GM18868 (cell line): ENCODE data around the gene HDAC6.
"Not testable (repeated sequence)": the region's sequence is repeated elsewhere in the genome, so short reads cannot be mapped to it uniquely, and the experiment has no call there.

Experiments used
- ATAC-seq: cut with Tn5 transposase; IDR thresholded peaks from one replicate; pipeline ENCODE4 v1.9.1; 2021; ENCODE audit warnings: mild to moderate bottlenecking, moderate library complexity; ENCODE audit not compliant: unreplicated experiment

HDAC6 gene

DNA sequence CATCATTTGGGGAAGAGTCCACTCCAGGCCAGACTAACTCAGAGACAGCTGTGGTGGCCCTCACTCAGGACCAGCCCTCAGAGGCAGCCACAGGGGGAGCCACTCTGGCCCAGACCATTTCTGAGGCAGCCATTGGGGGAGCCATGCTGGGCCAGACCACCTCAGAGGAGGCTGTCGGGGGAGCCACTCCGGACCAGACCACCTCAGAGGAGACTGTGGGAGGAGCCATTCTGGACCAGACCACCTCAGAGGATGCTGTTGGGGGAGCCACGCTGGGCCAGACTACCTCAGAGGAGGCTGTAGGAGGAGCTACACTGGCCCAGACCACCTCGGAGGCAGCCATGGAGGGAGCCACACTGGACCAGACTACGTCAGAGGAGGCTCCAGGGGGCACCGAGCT is 21.2 kb downstream of the HDAC6 start:
- ATAC-seq: no peak

DNA sequence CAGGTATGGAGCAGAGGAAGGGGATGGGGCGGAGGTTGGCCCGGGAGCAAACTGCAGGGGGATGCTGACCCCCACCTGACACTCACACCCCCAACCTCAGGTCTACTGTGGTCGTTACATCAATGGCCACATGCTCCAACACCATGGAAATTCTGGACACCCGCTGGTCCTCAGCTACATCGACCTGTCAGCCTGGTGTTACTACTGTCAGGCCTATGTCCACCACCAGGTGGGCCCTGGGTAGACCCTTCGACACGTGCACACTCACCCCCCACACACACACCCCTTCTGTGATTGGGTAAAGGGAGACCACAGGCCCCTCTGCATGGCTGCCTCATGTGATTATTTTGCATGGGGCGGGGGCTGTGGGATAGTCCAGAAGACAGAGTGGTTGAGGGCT is 22.2 kb downstream of the HDAC6 start:
- no peak for ATAC-seq

DNA sequence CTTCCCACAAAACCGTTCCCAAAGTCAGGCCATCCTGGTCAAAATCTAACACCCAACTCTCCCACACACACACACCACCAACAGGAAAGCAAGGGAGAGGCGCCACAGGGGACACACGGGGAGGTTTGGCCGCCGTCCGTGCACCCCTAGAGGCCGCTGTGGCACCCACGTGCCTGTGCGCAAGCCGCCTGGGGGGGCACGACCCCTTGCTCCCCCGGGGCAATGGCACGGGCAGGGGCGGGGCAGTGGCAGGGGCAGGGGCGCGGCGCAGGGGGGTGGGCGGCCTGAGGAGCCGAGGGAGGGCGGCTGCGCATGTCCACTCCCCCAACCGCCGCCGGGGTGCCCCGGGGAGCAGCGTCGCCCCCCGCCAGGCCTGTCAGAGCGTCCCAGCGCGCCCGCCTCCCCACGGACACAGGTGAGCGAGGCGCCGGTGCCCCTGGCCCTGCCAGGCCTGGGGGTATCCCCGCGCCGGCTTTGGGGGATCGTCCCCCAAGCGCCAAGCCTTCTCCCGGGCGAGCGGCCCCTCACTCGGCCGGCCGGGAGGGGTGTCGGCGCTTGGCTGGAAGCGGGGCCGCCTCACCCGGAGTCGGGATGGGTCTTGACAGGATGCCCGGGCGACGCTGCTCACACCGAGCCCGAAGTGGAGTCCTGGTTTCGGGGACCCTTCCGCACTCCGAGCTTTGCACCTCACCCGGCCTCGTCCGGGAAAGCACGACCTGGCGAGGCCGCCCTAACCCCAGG is 24.4 kb downstream of the HDAC6 start, which contains the start of gene ERAS:
ERAS (plus strand) TSS at position 379 of the 741 bp plus-strand sequence. CDS start 2,611 bp downstream, outside the sequence.
- no peak for ATAC-seq

- ATAC-seq: no peak
Observed at GRCh38 chrX:48826876-48827653, 25.2 kb downstream of the HDAC6 start.

DNA sequence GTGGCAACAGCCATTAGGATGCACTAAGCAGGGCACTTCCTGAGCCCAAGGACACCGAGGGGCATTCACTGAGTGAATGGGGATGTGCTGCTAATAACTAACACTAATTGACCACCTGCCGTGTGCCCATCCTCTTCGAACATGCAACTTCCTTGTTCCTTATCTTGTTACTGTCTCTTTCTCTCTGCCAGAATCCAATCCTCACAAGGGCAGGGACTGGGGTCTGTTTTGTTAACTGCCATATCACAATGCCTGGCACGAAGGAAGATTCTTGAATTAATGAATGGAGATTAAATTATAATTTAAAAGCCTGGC is 25.7 kb downstream of the HDAC6 start:
- ATAC-seq: no peak

DNA sequence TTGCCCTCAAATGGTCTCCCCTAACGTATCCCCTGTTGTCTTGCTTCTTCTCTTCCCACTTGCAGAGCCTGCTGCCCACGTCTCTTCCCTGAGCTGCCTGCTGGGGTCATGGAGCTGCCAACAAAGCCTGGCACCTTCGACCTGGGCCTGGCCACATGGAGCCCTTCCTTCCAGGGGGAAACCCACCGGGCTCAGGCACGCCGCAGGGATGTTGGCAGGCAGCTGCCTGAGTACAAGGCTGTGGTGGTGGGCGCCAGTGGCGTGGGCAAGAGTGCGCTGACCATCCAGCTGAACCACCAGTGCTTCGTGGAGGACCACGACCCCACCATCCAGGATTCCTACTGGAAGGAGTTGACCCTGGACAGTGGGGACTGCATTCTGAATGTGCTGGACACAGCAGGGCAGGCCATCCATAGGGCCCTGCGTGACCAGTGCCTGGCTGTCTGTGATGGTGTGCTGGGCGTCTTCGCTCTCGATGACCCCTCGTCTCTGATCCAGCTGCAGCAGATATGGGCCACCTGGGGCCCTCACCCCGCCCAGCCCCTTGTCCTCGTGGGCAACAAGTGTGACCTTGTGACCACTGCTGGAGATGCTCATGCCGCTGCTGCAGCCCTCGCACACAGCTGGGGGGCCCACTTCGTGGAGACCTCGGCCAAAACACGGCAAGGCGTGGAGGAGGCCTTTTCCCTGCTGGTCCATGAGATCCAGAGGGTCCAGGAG is 27.3 kb downstream of the HDAC6 start:
- no peak for ATAC-seq

- ATAC-seq: no peak
Observed at GRCh38 chrX:48831136-48831908, 29.5 kb downstream of the HDAC6 start.

DNA sequence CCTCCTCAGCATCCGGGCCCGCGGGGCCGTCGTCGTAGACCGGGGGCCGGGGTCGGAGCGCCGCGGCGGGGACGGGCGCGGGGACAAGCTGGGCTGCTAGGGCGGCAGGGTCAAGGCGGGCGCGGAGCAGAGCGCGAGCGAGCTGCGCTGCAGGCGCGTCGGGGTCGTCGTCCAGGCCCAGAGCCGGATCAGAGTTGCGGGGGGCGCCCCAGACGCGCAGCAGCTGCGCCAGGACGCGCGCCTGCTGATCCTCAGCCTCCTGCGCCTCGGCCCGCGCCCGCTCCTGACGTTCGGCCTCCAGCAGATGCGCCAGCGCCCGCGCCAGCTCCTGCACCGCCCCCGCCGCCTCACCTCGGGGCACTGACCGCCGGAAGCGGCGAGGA is 30.0 kb downstream of the HDAC6 start:
- no peak for ATAC-seq

DNA sequence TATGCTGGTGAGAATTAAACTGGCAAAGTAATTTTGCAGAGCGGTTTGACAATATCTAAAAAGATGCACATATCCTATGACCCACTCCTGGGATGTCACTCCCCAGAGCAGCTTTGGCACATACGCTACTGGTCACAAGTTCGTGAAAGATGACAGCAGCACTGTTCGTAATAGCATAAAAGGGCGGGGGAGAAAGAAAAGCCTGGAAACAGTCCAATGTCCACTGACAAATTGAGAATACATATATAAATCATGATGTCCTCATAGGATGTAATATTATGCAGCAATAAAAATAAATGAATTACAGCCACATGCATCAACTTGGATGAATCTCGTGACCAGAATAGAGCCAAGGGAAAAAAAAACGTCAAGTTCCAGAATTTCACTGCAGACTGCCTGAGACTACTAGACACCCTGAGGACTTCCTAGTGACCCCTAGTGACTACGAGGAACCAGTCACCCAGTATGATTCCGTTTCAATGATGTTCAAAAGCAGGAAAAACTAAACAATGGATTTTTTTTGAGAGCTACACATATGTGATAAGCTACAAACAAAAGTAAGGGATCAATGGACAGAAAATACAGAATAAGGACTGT is 31.8 kb downstream of the HDAC6 start:
- no peak for ATAC-seq

- ATAC-seq: no peak
Observed at GRCh38 chrX:48834383-48834709, 32.5 kb downstream of the HDAC6 start.

DNA sequence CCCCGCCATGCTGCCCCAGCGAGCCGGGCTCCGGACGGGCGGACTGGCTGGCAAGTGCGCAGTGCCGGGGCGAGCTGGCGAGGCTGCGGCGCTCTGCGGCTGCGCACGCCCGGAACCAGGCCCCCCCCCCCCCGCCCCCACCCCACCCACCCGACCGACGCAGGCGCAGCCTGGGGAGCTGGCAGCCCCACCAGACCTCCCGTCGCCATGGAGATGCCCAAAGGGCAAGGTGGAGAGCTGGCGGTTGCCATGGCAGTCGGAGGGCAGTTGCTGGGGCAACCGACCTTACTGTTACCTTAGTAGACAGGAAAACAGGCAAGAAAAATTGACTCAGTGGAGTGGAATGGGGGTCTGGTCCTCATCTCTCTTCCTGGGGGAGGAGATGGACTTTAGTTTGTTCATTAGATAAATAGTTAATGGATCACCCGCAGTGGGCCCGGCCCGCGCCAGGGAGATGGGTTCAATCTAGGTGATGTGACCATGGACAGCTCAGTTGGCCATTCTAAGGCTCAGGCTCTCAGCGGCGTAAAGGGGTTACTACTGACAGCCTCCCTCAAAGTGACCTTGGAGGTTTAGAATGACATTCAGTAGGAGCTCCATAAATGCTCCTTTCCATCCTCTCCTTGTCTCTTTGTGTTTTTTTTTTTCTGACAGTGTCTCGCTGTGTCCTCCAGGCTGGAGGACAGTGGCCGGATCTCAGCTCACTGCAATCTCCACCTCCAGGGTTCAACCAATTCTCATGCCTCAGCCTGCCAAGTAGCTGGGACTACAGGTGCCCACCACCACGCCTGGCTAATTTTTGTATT is 33.9 kb downstream of the HDAC6 start, which contains the start of gene PCSK1N:
PCSK1N (minus strand) TSS at position 87 of the 806 bp plus-strand sequence; CDS start at position 9, 78 bp downstream.
- no peak for ATAC-seq

GRCh38 chrX:48839686-48840085 is 37.8 kb downstream of the HDAC6 start:
- no peak for ATAC-seq

GRCh38 chrX:48848847-48849246 is 47.0 kb downstream of the HDAC6 start:
- no peak for ATAC-seq

DNA sequence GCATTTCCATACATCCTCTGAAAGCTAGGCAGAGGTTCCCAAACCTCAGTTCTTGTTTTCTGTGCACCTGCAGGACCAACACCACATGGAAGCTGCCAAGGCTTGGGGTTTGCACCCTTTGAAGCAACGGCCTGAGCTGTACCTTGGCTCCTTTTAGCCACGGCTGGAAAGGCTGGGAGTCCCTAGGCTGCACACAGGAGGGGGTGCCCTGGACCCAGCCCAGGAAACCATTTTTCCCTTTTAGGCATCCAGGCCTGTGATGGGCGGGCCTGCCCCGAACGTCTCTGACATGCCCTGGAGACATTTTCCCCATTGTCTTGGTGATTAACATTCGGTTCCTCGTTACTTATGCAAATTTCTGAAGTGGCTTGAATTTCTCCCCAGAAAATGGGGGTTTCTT is 51.0 kb downstream of the HDAC6 start:
- no peak for ATAC-seq

DNA sequence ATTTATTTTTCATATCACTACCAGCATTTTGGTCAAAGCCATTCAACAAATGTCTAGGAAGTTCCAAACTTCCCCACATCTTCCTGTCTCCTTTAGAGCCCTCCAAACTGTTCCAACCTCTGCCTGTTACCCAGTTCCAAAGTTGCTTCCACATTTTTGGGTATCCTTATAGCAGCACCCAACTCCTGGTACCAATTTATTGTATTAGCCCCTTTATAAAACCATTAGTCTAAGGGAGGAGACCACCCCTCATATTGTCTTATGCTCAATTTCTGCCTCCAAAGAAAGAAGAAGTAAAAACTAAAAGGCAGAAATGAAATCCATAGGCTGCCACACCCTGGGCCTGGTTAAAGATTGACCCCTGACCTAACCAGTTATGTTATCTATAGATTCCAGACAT is 51.6 kb downstream of the HDAC6 start:
- ATAC-seq: not testable (repeated sequence)

DNA sequence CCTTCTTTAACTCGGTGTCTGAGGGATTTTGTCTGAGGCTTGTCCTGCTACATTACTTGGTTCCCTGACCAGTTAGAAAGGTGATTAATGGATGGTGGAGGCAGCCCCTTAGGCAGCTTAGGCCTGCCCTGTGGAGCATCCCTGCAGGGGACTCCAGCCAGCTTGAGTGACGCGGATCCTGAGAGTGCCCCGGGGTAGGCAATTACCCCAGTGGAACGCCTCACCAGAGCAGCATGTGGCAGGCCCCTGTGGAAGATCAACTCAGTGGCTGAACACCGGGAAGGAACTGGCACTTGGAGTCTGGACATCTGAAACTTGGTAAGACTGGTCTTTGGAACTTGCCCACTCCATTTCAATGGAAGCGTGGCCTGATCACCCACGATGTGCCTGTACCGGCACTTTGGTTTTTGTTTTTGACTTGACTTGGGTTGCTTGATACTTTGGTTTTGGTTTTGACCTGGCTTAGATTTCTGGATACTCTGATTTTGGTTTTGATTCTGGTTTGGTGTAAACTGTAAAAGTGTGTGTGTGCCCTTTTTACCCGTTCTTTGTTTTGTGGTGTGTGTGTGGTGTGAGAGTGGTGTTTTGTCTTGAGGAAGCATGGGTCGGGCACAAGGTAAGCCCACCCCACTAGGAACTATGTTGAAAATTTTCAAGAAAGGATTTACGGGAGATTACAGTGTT is 52.4 kb downstream of the HDAC6 start:
- ATAC-seq: not testable (repeated sequence)

GRCh38 chrX:48854898-48855297 is 53.0 kb downstream of the HDAC6 start:
- no peak for ATAC-seq

- no peak for ATAC-seq
Observed at GRCh38 chrX:48864210-48864609, 62.3 kb downstream of the HDAC6 start.

GRCh38 chrX:48872017-48872416 is 70.2 kb downstream of the HDAC6 start:
- ATAC-seq: not testable (repeated sequence)
